K562 (cell line): ENCODE measurements around the gene CREB3L1. TPM values are rescaled to one million over a fixed set of nuclear protein-coding genes. Genes with fewer than 3 reads are reported as not detected.
A peak's percentile ranks its signal among the peaks of the same experiment; 100 is the strongest.

Source experiments
- ATAC-seq: fragments of 200-7000 bp; cut with Tn5 transposase; 3 replicates; pipeline ENCODE4 v1.9.1; 2020; ENCODE audit warnings: moderate library complexity
- BruUV-seq: library from RNA; stranded (reverse); fragments of 400-500 nt; replicated peaks from 2 replicates; lab custom pipeline; 2021; lab: Mats Ljungman, UMichigan
- CTCF ChIA-PET: fragments of 300-600 bp; formaldehyde crosslinking; extraction: SDS; loops from one replicate; lab custom pipeline; 2021; ENCODE audit warnings: low intra/inter-chr PET ratio; lab: Yijun Ruan, JAX
- POLR2A ChIA-PET: fragments of 300-600, 350-650 bp; sonication (Branson Sonifier 250); formaldehyde crosslinking; extraction: SDS; loops from one replicate; lab custom pipeline; 2021; ENCODE audit warnings: antibody characterized with exemption, inconsistent platforms; lab: Yijun Ruan, JAX
- DNase-seq, 4 experiments: peaks; one replicate each; pipeline versions ENCODE4 v3.0.0 to v3.0.0-alpha.2; 2011 to 2018; ENCODE audit warnings: low spot score in 3 of 4, mixed read lengths in 3 of 4; ENCODE audit errors: extremely low read depth in 1 of 4
- FAIRE-seq: peaks from 2 replicates; lab custom pipeline; 2011; peaks lifted over from hg19 to GRCh38; lab: Jason Lieb, UNC
- H2AFZ ChIP-seq: 2 replicates; pipeline ENCODE4 v1.6.0; 2011; ENCODE audit warnings: low read depth, low read length, control low read depth, inconsistent platforms
- H3K27ac ChIP-seq: fragments of 200-600 bp; 3 replicates; pipeline ENCODE4 v1.8.0; 2011; ENCODE audit warnings: low read depth, mild to moderate bottlenecking, control low read depth, inconsistent platforms, low read length, moderate library complexity, mixed read lengths; ENCODE audit errors: extremely low read depth
- H3K27me3 ChIP-seq, 2 experiments: fragments of 300-600 bp in 1 of 2; 2 replicates in 1 of 2; 3 replicates in 1 of 2; pipeline versions ENCODE4 v1.6.0 to v1.8.0; 2011; ENCODE audit warnings: inconsistent platforms in 2 of 2, low read length in 2 of 2, mild to moderate bottlenecking in 1 of 2, mixed read lengths in 1 of 2, moderate library complexity in 1 of 2; ENCODE audit not compliant: control insufficient read depth in 2 of 2, insufficient read depth in 2 of 2
- H3K36me3 ChIP-seq: fragments of 300-600 bp; 3 replicates; pipeline ENCODE4 v1.8.0; 2011; ENCODE audit warnings: mild to moderate bottlenecking, low read length, inconsistent platforms; ENCODE audit not compliant: control insufficient read depth, insufficient read depth
- H3K4me1 ChIP-seq, 2 experiments: fragments of 200-600 bp in 1 of 2; replicated peaks in 1 of 2; 2 replicates in 1 of 2; 3 replicates in 1 of 2; pipeline versions ENCODE4 v1.5.1 to v1.8.0; 2011; ENCODE audit warnings: inconsistent platforms in 2 of 2, low read length in 2 of 2, mild to moderate bottlenecking in 1 of 2, mixed read lengths in 1 of 2, moderate library complexity in 1 of 2; ENCODE audit not compliant: control insufficient read depth in 2 of 2, insufficient read depth in 2 of 2
- H3K4me2 ChIP-seq: 2 replicates; pipeline ENCODE4 v1.6.1; 2011; ENCODE audit warnings: low read length, control low read depth, inconsistent platforms, mixed read lengths; ENCODE audit not compliant: insufficient read depth
- H3K4me3 ChIP-seq: fragments of 200-600 bp; sonication (generic), shearing (Covaris generic); 2 replicates; pipeline ENCODE4 v1.5.1; 2016; ENCODE audit warnings: control low read depth, inconsistent platforms
- H3K79me2 ChIP-seq: fragments of 200-600 bp; 3 replicates; pipeline ENCODE4 v1.8.0; 2011; ENCODE audit warnings: low read length, inconsistent platforms; ENCODE audit not compliant: control insufficient read depth, insufficient read depth
- H3K9ac ChIP-seq, 2 experiments: 2 replicates each; pipeline versions ENCODE4 v1.6.0 to v1.6.1; 2011; ENCODE audit warnings: low read depth in 2 of 2, low read length in 2 of 2, control low read depth in 1 of 2, inconsistent platforms in 1 of 2, mild to moderate bottlenecking in 1 of 2, mixed read lengths in 1 of 2; ENCODE audit not compliant: insufficient read depth in 1 of 2
- H3K9me1 ChIP-seq: one replicate; pipeline ENCODE4 v1.6.0; 2011; ENCODE audit warnings: inconsistent platforms, mild to moderate bottlenecking, low read length, moderate library complexity; ENCODE audit not compliant: control insufficient read depth, insufficient read depth
- H3K9me3 ChIP-seq: replicated peaks from 2 replicates; pipeline ENCODE4 v1.5.1; 2011; ENCODE audit warnings: low read depth, low read length, inconsistent platforms; ENCODE audit not compliant: control insufficient read depth, insufficient read depth
- H4K20me1 ChIP-seq: replicated peaks from 2 replicates; pipeline ENCODE4 v1.6.1; 2011; ENCODE audit warnings: low read length, inconsistent platforms, mixed read lengths; ENCODE audit not compliant: control insufficient read depth, insufficient read depth
- E2F6 ChIP-seq, 2 experiments: IDR thresholded peaks; 2 replicates each; pipeline ENCODE4 v1.6.1; 2011; ENCODE audit warnings: borderline replicate concordance in 1 of 2, control low read depth in 1 of 2, low read depth in 1 of 2, low read length in 1 of 2, mild to moderate bottlenecking in 1 of 2, mixed read lengths in 1 of 2, moderate library complexity in 1 of 2; ENCODE audit not compliant: insufficient read depth in 1 of 2, insufficient read length in 1 of 2, poor library complexity in 1 of 2, severe bottlenecking in 1 of 2; ENCODE audit errors: extremely low read depth in 1 of 2
- ETS2 ChIP-seq: IDR thresholded peaks from 2 replicates; pipeline ENCODE4 v1.6.1; 2016; ENCODE audit warnings: borderline replicate concordance, missing genetic modification characterization, mild to moderate bottlenecking, moderate library complexity, missing compliant biosample characterization; ENCODE audit not compliant: poor library complexity, severe bottlenecking
- MTA2 ChIP-seq: fragments of 450-650 bp; IDR thresholded peaks from 2 replicates; pipeline ENCODE4 v1.6.1; 2016; ENCODE audit warnings: low read depth
- SFPQ ChIP-seq: fragments of 200-400 bp; formaldehyde crosslinking; IDR thresholded peaks from 2 replicates; pipeline ENCODE4 v1.6.1; 2017; ENCODE audit warnings: mild to moderate bottlenecking, low read depth, low read length, moderate library complexity
- SNRNP70 ChIP-seq: fragments of 200-400 bp; formaldehyde crosslinking; optimal IDR thresholded peaks from 2 replicates; pipeline ENCODE3; 2017; ENCODE audit warnings: low read depth, low read length
- SRSF3 ChIP-seq: fragments of 200-400 bp; formaldehyde crosslinking; IDR thresholded peaks from 2 replicates; pipeline ENCODE4 v1.6.1; 2016; ENCODE audit warnings: mild to moderate bottlenecking, low read length, moderate library complexity; ENCODE audit not compliant: insufficient read depth
- SUPT5H ChIP-seq: fragments of 450-650 bp; IDR thresholded peaks from 2 replicates; pipeline ENCODE4 v1.6.1; 2016
- ZNF121 ChIP-seq: sonication (generic); formaldehyde crosslinking; conservative IDR thresholded peaks from 2 replicates; pipeline ENCODE4 v1.8.0; 2022; ENCODE audit warnings: missing genetic modification reagents
- ZNF184 ChIP-seq: sonication (generic); formaldehyde crosslinking; IDR thresholded peaks from 2 replicates; pipeline ENCODE4 v1.5.0; 2020; ENCODE audit warnings: missing genetic modification reagents
- ZNF75A ChIP-seq: fragments of 450-650 bp; formaldehyde crosslinking; IDR thresholded peaks from 2 replicates; pipeline ENCODE4 v1.4.0; 2020; ENCODE audit warnings: mild to moderate bottlenecking
- in situ Hi-C: fragments of 300-500 bp; cut with MboI; formaldehyde crosslinking; loops from 4 replicates; pipeline ENCODE4 v1.15.0; 2018; ENCODE audit warnings: inconsistent platforms, mixed read lengths
- intact Hi-C: fragments of 100-400 bp; cut with micrococcal nuclease; formaldehyde crosslinking; loops from 2 replicates; pipeline ENCODE4 v1.14.2; 2022
- polyA plus RNA-seq, 8 experiments: library from polyadenylated mRNA; depleted of rRNA in 4 of 8; stranded (reverse) in 5 of 8; unstranded in 3 of 8; fragments of >200 nt; fragmentation: Nextera tagmentation in 2 of 8; fragmentation: Illumina TruSeq in 1 of 8; extraction: Ambion mirVana in 2 of 8; extraction: Trizol in 1 of 8; gene quantifications; 2 replicates each; pipeline versions ENCODE4 v1.2.1 to v1.2.3, GENCODE V29; 2011 to 2014; ENCODE audit warnings: inconsistent platforms in 1 of 8, missing spikeins in 1 of 8
- total RNA-seq, 7 experiments: library from RNA; depleted of rRNA in 6 of 7; stranded (reverse); fragments of >200 nt in 6 of 7; fragmentation: Illumina TruSeq in 2 of 7; extraction: Trizol in 2 of 7; gene quantifications; 2 replicates each; pipeline versions ENCODE4 v1.2.1 to v1.2.3, GENCODE V29; 2011 to 2021; ENCODE audit warnings: low replicate concordance in 1 of 7
- TF ChIP-seq, protein P1 (sequence below): sonication (generic); formaldehyde crosslinking; IDR thresholded peaks from 2 replicates; pipeline ENCODE4 v1.8.1; 2023; ENCODE audit warnings: mild to moderate bottlenecking, missing genetic modification reagents
- TF ChIP-seq, protein P2 (sequence below), 3 experiments: fragments of 200-800 bp in 1 of 3; sonication (Bioruptor generic) in 1 of 3; sonication (generic) in 1 of 3; formaldehyde crosslinking in 1 of 3; IDR thresholded peaks; 2 replicates each; pipeline versions ENCODE4 v1.6.1 to v1.8.0; 2016 to 2022; ENCODE audit warnings: mild to moderate bottlenecking in 2 of 3, missing compliant biosample characterization in 2 of 3, missing genetic modification characterization in 2 of 3, missing genetic modification reagents in 1 of 3

The CREB3L1 gene
- total and polyA plus RNA-seq, 9 of the 15 experiments (the other 6 are each of a cell fraction or from before 2014, with no cell fraction given): 1.2 to 27.6 (median 3.7) TPM

GRCh38 chr11:46265764-46266163 lies 11.7 kb upstream of the CREB3L1 start (continued):
- TF ChIP-seq, protein P1, sequence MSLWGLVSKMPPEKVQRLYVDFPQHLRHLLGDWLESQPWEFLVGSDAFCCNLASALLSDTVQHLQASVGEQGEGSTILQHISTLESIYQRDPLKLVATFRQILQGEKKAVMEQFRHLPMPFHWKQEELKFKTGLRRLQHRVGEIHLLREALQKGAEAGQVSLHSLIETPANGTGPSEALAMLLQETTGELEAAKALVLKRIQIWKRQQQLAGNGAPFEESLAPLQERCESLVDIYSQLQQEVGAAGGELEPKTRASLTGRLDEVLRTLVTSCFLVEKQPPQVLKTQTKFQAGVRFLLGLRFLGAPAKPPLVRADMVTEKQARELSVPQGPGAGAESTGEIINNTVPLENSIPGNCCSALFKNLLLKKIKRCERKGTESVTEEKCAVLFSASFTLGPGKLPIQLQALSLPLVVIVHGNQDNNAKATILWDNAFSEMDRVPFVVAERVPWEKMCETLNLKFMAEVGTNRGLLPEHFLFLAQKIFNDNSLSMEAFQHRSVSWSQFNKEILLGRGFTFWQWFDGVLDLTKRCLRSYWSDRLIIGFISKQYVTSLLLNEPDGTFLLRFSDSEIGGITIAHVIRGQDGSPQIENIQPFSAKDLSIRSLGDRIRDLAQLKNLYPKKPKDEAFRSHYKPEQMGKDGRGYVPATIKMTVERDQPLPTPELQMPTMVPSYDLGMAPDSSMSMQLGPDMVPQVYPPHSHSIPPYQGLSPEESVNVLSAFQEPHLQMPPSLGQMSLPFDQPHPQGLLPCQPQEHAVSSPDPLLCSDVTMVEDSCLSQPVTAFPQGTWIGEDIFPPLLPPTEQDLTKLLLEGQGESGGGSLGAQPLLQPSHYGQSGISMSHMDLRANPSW (CRISPR knock-in tag): no peak
- no peak for TF ChIP-seq SNRNP70
- no peak for TF ChIP-seq SFPQ

DNA sequence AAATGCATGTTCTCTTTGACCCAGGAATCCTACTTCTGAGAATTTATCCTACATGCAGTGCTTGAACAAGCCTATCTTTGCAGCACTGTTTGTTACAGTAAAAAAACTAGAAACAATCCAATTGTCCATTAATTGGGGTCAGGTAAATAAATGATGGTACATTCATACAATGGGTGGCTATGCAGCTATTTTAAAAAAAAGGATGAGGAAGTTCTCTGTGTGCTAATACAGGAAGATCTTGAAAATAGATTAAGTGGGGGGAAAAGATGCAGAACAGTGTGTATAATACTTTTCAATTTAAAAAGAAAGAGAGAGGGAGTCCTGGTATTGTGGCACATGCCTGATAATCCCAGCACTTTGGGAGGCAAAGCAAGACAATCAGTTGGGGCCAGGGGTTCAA lies 9.5 kb upstream of the CREB3L1 start:
- DNase-seq: no peak
- intact Hi-C loops: no loop called here
- CTCF ChIA-PET: no interaction called here

More for the DNA sequence above, 9.5 kb upstream of the CREB3L1 start:
- Histone ChIP-seq H3K4me3 (no peak overlapping the region), H3K27ac (no peak overlapping the region), H3K9ac (no peak overlapping the region), H3K9me1 (no peaks in the 10 kb centered on the region), H4K20me1 (no peaks in the 10 kb centered on the region), H3K36me3 (no peaks in the 10 kb centered on the region), H3K4me2 (no peak overlapping the region), H3K79me2 (no peaks in the 10 kb centered on the region), H3K9me3 (no peaks in the 10 kb centered on the region), H2AFZ (no peak overlapping the region), H3K27me3 (no peaks in the 10 kb centered on the region; a peak in 1 of 5 replicates), H3K4me1 (peaks cover 8 to 15% of the 10 kb centered on the region in 2 experiments)
- FAIRE-seq (no peak), ATAC-seq (no peak)
- POLR2A ChIA-PET: interaction anchor here (0.6 kb wide), 1 partner anchor 27 kb away, joined by 4 read pairs; no protein-coding TSS in a partner anchor
- TF ChIP-seq ETS2 (tag): no peak
- no peak for TF ChIP-seq ZNF184 (CRISPR knock-in tag)
- TF ChIP-seq, protein P2, sequence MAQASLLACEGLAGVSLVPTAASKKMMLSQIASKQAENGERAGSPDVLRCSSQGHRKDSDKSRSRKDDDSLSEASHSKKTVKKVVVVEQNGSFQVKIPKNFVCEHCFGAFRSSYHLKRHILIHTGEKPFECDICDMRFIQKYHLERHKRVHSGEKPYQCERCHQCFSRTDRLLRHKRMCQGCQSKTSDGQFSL (CRISPR knock-in tag; IDR thresholded peaks at IDR 0.05): no peak
- TF ChIP-seq, protein P2 (tag; IDR thresholded peaks at IDR 0.05): no peak
- no peak for TF ChIP-seq SRSF3
- no peak for TF ChIP-seq ZNF75A (CRISPR knock-in tag)
- TF ChIP-seq E2F6 (IDR thresholded peaks at IDR 0.05; ENCODE audit: borderline replicate concordance in 1 of 2, extremely low read depth in 1 of 2, insufficient read depth in 1 of 2, insufficient read length in 1 of 2, low read depth in 1 of 2, low read length in 1 of 2, poor library complexity in 1 of 2, severe bottlenecking in 1 of 2): no peak
- TF ChIP-seq SUPT5H: no peak
- no peak for TF ChIP-seq MTA2
- peak; percentile 72; the same call in 1 of the 2 replicates for TF ChIP-seq ZNF121 (CRISPR knock-in tag)
- no TSS peak for BruUV-seq
- in situ Hi-C loops: no loop called here
